ENCODE measurements around the gene TSHZ2.
"Not testable (repeated sequence)": the region's sequence is repeated elsewhere in the genome, so short reads cannot be mapped to it uniquely, and the experiment has no call there.

Gene TSHZ2

DNA sequence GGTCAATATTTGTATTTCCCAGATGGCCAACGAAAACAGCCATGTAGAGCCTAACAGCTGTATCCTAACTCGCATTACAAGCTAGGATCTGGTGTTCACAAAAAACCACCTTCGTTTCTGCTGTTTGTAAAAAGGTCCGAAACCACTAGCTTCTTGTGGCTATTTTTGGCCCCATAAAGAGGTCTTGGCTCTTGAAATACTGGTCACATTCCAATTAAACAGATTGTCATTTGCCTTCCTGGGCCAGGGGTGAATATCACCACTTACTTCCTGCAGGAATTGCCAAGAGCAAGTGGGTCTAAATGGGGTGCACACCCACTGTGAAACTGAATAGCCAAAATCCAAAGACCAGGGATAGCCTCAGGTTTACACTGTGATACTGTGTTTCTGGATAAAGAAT is 48.2 kb downstream of the TSHZ2 start:
- Mint-ChIP-seq H3K27ac (no peak overlapping the region), H3K36me3 (ENCODE audit: low read depth) (peaks cover 7% of the 10 kb centered on the region), H3K27me3 (no peaks in the 10 kb centered on the region), H3K4me1 (ENCODE audit: low read depth) (peaks cover 37% of the 10 kb centered on the region), H3K4me3 (no peak overlapping the region), H3K9me3 (peaks cover 3% of the 10 kb centered on the region)

DNA sequence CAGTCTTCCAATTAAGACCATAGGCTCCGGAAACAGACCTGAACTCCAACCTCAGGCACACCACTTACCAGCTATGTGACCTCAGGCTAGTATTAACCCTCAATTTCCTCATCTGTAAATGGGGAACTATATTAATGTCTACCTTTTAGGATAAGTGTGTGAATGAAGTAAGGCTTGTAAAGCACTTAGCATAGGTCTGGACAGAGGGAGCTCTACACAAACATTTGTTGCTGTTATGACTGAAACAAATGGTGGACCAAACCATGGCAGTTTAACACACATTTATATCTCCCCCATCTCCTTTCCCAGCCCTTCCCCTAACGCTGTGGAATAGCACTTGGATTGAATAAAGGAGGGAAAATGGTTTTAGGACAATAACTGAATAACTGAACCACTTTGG is 48.7 kb downstream of the TSHZ2 start:
- Mint-ChIP-seq H3K9me3 (peaks cover 3% of the 10 kb centered on the region), H3K27ac (peak overlapping the region; percentile 71), H3K4me3 (no peak overlapping the region), H3K27me3 (peaks cover 3% of the 10 kb centered on the region), H3K4me1 (ENCODE audit: low read depth) (peaks cover 39% of the 10 kb centered on the region), H3K36me3 (ENCODE audit: low read depth) (peaks cover 7% of the 10 kb centered on the region)

DNA sequence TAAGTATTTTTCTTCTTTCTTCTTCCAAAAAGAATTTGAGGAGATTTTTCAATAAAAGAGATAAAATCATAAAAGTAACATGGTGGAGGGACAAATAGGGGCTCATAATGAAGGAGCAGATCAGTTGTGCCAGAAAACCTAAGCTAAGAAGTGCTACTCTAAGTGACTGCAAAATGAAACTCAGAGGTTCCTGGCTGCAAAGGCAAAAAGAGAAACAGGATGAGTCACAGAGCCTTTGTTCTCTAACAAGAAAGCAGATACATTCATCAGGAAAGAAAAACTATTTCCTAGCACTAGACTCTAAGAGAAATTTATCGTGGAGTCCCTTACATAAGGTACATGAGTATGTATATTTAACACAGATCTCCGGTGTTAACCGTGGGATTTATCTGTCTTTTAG is 49.8 kb downstream of the TSHZ2 start:
- Mint-ChIP-seq H3K27me3 (peaks cover 4% of the 10 kb centered on the region), H3K27ac (peak overlapping the region; percentile 71), H3K9me3 (no peaks in the 10 kb centered on the region), H3K36me3 (ENCODE audit: low read depth) (peaks cover 7% of the 10 kb centered on the region), H3K4me1 (ENCODE audit: low read depth) (peaks cover 39% of the 10 kb centered on the region), H3K4me3 (no peak overlapping the region)

DNA sequence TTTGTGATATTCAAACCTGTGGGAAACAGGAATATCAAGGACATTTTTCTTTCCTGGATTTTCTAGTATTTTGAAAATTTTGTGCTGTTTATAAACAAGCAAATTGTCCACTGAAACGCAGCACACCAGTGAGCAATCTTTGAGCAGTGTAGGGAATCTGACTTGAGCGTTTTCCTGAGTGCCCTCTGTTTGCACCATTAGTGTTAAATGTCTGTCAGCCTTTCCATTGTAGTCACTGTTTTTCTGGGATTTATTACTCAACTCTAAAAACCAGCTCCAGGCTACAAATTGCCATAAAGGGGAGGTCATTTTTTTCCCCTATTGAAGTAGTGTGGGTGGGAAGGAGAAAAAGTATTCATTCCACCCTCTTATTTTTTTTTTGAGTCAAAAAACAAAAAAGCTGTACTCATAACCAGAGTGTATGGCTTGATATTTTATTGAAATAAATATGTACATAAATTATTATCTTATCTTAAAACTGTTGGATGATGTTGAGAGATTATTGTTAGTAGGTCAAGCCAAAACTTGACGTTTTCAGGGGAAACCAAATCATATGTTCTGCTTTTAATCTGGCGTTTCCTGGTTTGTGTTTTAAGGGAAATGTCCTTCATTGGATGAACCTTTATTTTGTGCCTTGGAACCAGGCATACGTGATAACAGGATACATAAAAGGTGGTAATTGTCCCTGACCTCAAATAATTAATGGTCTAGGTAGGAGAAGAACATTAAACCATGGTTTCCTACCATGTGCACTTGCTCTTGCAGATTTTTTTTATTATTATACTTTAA is 51.8 kb downstream of the TSHZ2 start:
- H3K4me3 Mint-ChIP-seq = no peak overlapping the region
- peak overlapping the region; percentile 67 for H3K27ac Mint-ChIP-seq
- no peaks in the 10 kb centered on the region for H3K9me3 Mint-ChIP-seq
- peaks cover 7% of the 10 kb centered on the region for H3K36me3 Mint-ChIP-seq (ENCODE audit: low read depth)
- H3K27me3 Mint-ChIP-seq = peaks cover 4% of the 10 kb centered on the region
- H3K4me1 Mint-ChIP-seq (ENCODE audit: low read depth) = peaks cover 57% of the 10 kb centered on the region

DNA sequence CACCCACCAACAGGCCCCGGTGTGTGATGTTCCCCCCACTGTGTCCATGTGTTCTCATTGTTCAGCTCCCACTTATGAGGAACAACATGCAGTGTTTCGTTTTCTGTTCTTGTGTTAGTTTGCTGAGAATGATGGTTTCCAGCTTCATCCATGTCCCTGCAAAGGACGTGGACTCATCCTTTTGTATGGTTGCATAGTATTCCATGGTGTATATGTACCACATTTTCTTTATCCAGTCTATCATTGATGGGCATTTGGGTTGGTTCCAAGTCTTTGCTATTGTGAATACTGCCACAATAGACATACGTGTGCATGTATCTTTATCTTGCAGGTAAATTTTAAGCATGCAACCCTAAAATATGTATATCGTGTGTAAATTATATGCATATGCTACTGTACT is 52.5 kb downstream of the TSHZ2 start:
- not testable (repeated sequence) for H3K36me3 Mint-ChIP-seq (ENCODE audit: low read depth); H3K9me3 Mint-ChIP-seq; H3K27me3 Mint-ChIP-seq; H3K4me3 Mint-ChIP-seq
- Mint-ChIP-seq H3K4me1 (ENCODE audit: low read depth) (peaks cover 60% of the 10 kb centered on the region), H3K27ac (peak overlapping the region; percentile 58)

DNA sequence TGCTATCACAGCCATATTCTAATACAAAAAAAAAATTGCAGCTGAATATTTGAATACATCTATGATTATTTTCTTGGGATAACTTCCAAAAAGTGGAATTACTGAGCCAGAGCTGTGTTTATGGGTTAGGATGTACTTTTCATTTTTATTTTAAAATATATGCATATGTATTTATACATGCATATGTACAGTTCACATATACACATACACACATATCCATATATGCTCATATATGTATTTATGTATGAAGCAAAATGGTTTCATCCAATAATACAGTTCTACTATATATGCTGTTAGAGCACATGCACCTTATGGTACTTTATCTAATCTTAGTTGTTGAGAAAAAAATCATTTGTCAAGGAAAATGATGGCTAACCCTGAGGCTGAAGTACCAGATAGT is 54.9 kb downstream of the TSHZ2 start:
- H3K4me1 Mint-ChIP-seq (ENCODE audit: low read depth) = peaks cover 57% of the 10 kb centered on the region
- peaks cover 12% of the 10 kb centered on the region for H3K27me3 Mint-ChIP-seq
- peak overlapping the region; percentile 68 for H3K27ac Mint-ChIP-seq
- no peaks in the 10 kb centered on the region for H3K9me3 Mint-ChIP-seq
- no peaks in the 10 kb centered on the region for H3K36me3 Mint-ChIP-seq (ENCODE audit: low read depth)
- H3K4me3 Mint-ChIP-seq = no peak overlapping the region

DNA sequence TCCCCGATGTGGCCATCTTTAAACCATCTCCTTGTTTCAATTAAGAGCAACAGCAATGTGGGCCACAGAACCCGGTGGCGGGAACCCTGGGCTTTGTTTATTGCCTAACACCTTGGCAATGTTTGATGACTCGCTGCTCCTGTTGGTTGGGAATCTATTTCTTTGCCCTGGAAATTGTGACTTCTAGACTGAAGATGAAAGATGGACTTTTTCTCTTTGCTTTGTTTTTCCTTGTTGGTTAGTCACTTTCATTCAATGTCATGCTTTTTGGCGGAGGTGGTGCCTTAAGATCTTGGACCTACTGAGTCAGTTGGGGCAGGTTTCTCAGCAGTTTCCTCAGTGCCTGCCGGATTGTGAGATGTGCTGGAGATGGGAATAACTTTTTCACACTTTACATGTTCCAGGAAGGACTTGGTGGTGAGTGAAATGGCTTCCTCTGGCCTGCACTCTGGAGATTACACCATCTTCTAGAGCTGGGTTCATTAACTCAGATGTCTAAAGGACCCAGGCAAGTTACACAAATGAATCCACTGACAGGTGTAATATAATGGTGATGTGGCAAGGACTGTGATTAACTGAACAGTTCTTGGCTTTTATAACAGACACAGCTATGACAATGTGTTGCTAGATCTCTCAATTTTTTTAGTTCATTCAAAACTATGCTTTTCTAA is 56.3 kb downstream of the TSHZ2 start:
- H3K36me3 Mint-ChIP-seq (ENCODE audit: low read depth) = no peaks in the 10 kb centered on the region
- no peak overlapping the region for H3K4me3 Mint-ChIP-seq
- H3K27ac Mint-ChIP-seq = peak overlapping the region; percentile 68
- no peaks in the 10 kb centered on the region for H3K9me3 Mint-ChIP-seq
- peaks cover 43% of the 10 kb centered on the region for H3K4me1 Mint-ChIP-seq (ENCODE audit: low read depth)
- H3K27me3 Mint-ChIP-seq = peaks cover 12% of the 10 kb centered on the region

DNA sequence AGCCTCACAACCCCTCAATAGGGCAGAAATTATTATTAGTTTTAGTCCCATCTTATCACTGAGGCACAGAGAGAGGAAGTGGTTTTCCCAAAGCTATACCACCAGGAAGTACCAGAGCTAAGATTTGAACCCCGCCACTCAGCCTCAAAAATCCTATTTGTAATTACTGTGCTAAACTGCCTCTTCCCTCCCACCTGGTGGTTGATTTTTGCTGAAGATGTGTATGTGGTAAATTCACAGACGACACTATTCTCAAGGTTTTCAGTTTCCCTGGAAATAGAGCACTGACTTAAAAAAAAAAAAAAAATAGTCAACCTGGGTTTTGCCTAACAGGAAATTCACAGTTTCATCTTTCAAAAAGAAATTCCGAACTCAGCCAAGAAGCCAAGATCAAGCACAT is 57.9 kb downstream of the TSHZ2 start:
- Mint-ChIP-seq H3K4me3 (no peak overlapping the region), H3K27ac (no peak overlapping the region), H3K27me3 (peaks cover 12% of the 10 kb centered on the region), H3K36me3 (ENCODE audit: low read depth) (no peaks in the 10 kb centered on the region), H3K4me1 (ENCODE audit: low read depth) (peaks cover 38% of the 10 kb centered on the region), H3K9me3 (no peaks in the 10 kb centered on the region)

DNA sequence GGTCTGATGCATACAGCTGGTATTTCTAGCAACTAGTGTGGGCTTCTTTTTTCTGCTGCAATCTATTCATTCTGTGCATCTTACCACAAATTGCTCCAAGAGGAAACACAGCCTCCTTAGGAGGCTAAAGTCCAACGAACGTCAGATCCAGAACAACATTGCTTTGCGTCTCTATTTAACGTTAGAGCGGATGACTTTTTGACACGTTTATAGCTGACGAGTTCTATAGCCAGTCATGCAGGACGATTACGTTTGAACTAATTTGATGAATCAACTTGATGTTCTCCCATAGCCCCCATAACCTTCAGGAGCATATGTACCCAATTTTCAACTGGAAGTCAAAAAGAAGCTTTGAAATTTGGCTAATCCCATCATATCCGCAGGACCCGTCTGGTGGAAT is 59.9 kb downstream of the TSHZ2 start:
- Mint-ChIP-seq H3K4me3 (no peak overlapping the region), H3K4me1 (ENCODE audit: low read depth) (peaks cover 41% of the 10 kb centered on the region), H3K27ac (no peak overlapping the region), H3K36me3 (ENCODE audit: low read depth) (no peaks in the 10 kb centered on the region), H3K9me3 (no peaks in the 10 kb centered on the region), H3K27me3 (peaks cover 8% of the 10 kb centered on the region)

DNA sequence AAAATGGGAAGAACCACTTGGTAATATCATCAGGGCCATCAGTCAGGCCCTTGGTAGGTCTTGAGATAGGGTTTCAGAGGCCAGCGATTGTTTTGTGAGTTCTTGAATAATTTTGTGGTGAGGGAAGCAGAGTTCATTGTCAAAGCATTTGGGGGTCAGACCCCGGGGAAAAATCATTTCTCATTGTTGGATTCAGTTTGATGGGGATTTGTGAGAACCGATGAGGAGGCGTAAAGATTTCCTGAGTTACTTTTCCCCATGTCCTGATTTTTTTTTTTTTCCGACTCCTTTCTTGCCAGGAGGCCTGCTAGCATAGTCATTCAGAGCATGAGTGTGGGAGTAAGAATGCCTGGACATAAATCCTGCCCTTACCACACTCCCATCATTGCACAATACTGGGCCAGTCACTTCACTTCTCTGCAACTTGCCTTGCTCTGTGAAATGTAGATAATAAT is 60.3 kb downstream of the TSHZ2 start:
- H3K4me3 Mint-ChIP-seq = no peak overlapping the region
- peaks cover 8% of the 10 kb centered on the region for H3K27me3 Mint-ChIP-seq
- H3K36me3 Mint-ChIP-seq (ENCODE audit: low read depth) = no peaks in the 10 kb centered on the region
- no peaks in the 10 kb centered on the region for H3K9me3 Mint-ChIP-seq
- H3K4me1 Mint-ChIP-seq (ENCODE audit: low read depth) = peaks cover 38% of the 10 kb centered on the region
- H3K27ac Mint-ChIP-seq = no peak overlapping the region

DNA sequence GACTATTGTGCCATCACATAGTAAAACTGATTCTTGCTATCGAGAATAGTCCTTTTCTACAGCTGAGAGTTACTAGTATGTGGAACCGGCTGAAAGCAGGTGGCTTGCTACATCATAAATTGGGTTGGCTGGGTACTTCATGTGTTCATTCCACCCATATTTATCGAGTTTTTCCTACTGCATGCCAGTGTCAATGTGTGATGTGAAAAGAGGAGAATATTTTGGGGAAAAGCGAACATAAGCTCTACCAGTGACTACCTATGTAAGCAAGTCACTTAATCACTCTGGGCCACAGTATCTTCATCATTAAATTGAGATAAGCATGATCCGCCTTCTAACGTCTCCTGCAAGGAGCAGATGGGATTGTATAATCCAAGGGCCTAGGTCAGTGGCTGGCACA is 61.0 kb downstream of the TSHZ2 start:
- no peak overlapping the region for H3K4me3 Mint-ChIP-seq
- H3K9me3 Mint-ChIP-seq = no peaks in the 10 kb centered on the region
- H3K4me1 Mint-ChIP-seq (ENCODE audit: low read depth) = peaks cover 31% of the 10 kb centered on the region
- no peaks in the 10 kb centered on the region for H3K36me3 Mint-ChIP-seq (ENCODE audit: low read depth)
- H3K27me3 Mint-ChIP-seq = peaks cover 8% of the 10 kb centered on the region
- H3K27ac Mint-ChIP-seq = no peak overlapping the region

DNA sequence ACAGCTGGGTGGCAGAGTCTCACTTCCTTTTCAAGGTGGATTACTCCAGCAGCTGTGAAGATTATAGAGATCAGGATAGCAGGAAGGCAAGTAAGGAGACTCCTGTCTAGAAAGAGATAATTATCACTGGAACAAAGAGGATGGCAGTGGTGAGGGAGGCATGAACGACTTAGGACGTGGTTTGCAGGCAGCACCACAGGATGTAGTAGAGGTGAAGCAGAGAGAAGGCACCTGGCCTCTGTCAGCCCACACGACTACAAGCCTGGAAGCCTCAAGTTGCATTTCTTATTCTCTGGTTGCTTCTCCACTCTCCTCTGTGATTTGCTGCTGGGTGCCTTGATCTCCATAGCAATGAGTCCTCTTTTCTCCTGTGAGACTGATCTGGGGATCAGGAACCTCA is 62.7 kb downstream of the TSHZ2 start:
- Mint-ChIP-seq H3K27me3 (peaks cover 7% of the 10 kb centered on the region), H3K27ac (no peak overlapping the region), H3K4me3 (no peak overlapping the region), H3K9me3 (no peaks in the 10 kb centered on the region), H3K4me1 (ENCODE audit: low read depth) (peaks cover 21% of the 10 kb centered on the region), H3K36me3 (ENCODE audit: low read depth) (no peaks in the 10 kb centered on the region)

DNA sequence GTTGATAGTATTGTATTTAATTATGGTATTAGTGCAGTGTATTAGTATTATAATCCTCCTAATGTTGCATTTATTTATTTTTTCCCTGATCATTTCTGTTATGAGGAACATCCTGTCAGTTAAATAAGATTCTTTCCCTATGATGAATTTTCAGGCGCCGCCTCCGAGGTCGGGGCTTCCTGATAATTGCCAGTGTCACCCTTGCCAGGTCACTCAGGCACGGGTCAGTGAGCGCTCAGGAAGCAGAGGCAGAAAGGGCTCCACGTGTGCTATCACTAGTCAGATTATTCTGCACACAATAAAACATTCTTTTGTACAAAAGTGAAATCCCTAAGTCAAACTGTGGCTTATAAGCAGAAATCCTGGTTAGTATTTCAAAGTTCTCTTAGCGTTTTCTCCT is 64.8 kb downstream of the TSHZ2 start:
- H3K27ac Mint-ChIP-seq = no peak overlapping the region
- no peak overlapping the region for H3K4me3 Mint-ChIP-seq
- H3K36me3 Mint-ChIP-seq (ENCODE audit: low read depth) = no peaks in the 10 kb centered on the region
- H3K4me1 Mint-ChIP-seq (ENCODE audit: low read depth) = peaks cover 14% of the 10 kb centered on the region
- no peaks in the 10 kb centered on the region for H3K9me3 Mint-ChIP-seq
- no peaks in the 10 kb centered on the region for H3K27me3 Mint-ChIP-seq

DNA sequence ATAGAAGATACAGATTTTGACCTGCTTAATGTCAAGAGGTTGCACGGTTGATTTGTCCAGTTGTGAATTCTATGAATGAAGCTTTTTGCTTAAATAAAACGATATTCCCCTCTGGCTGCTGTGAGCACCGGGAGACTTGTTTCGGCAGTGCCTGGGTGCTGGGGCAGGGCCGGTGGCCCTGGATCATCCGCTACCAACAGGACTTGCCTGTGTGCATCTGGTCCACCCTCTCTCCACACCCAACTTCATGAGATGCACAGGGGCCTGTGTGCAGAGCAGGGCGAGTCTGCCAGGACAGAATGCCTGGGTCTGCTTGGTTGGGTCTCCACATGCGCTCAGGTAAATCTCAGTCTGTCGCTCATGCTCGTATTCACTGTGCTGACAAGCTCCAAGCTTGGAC is 65.5 kb downstream of the TSHZ2 start:
- Mint-ChIP-seq H3K27ac (no peak overlapping the region), H3K27me3 (no peaks in the 10 kb centered on the region), H3K9me3 (no peaks in the 10 kb centered on the region), H3K36me3 (ENCODE audit: low read depth) (no peaks in the 10 kb centered on the region), H3K4me3 (no peak overlapping the region), H3K4me1 (ENCODE audit: low read depth) (peaks cover 14% of the 10 kb centered on the region)

DNA sequence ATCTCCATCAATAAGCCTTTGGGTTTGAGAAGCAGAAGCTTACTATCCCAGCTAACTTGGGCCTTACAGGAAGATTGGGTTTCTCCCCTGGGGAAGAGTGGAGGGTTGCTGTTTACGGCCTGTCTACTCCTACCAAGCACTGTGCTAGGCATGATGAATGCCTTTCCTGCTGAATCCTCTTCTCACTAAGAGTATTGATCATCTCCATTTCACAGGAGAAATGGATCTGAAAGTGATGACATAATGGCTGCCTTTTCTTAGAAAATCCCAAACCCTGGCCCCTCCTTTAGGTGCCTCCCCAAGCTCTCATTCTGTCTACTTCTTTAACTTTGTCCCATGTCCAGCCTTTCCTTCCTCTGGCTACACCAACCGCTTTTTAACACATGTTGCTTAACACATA is 66.1 kb downstream of the TSHZ2 start:
- Mint-ChIP-seq H3K9me3 (no peaks in the 10 kb centered on the region), H3K27me3 (no peaks in the 10 kb centered on the region), H3K27ac (no peak overlapping the region), H3K36me3 (ENCODE audit: low read depth) (no peaks in the 10 kb centered on the region), H3K4me1 (ENCODE audit: low read depth) (peaks cover 14% of the 10 kb centered on the region), H3K4me3 (no peak overlapping the region)
